ENCODE measurements around the gene GATD1. TPM values are rescaled to one million over a fixed set of nuclear protein-coding genes. Genes with fewer than 3 reads are reported as not detected.

Gene GATD1
- total and polyA plus RNA-seq, 10 of the 15 experiments (the other 5 are each of a cell fraction or from before 2014, with no cell fraction given) = 1.2 to 92.6 (median 22.3) TPM

GRCh38 chr11:826227-826621, 48.9 kb upstream of the GATD1 start:
- ATAC-seq = peak; percentile 9
- Histone ChIP-seq H3K27me3 (replicated peaks in 1 of 2; ENCODE audit: control insufficient read depth in 2 of 2, insufficient read depth in 2 of 2, low read length in 1 of 2) (no peaks in the 10 kb centered on the region; a peak in 3 of 4 replicates), H3K9ac (ENCODE audit: control insufficient read depth, insufficient read depth, low read length) (no peak overlapping the region), H3K4me3 (peak overlapping the region; percentile 93), H3K36me3 (ENCODE audit: control insufficient read depth in 2 of 2, insufficient read depth in 2 of 2, low read length in 1 of 2) (no peaks in the 10 kb centered on the region; a peak in 2 of 4 replicates), H3K4me2 (ENCODE audit: control insufficient read depth, insufficient read depth) (peak overlapping the region; percentile 100), H3K79me2 (ENCODE audit: control insufficient read depth, insufficient read depth, low read length) (no peaks in the 10 kb centered on the region), H3K27ac (ENCODE audit: control insufficient read depth, insufficient read depth) (no peak overlapping the region), H2AFZ (ENCODE audit: control insufficient read depth, low read depth, low read length) (no peak overlapping the region), H3K9me3 (replicated peaks; ENCODE audit: control insufficient read depth, insufficient read depth, low read length) (no peaks in the 10 kb centered on the region), H3K4me1 (ENCODE audit: control insufficient read depth, insufficient read depth, low read length) (peaks cover 33% of the 10 kb centered on the region), H4K20me1 (ENCODE audit: control insufficient read depth, insufficient read depth) (no peaks in the 10 kb centered on the region)
- WGBS (ENCODE audit: insufficient coverage, insufficient replicate concordance, low lambda C conversion rate, missing lambda C conversion rate) = 25% methylated on average over 6 of the region's 9 CpGs
- SMC1A ChIA-PET (ENCODE audit: uncharacterized antibody, unreplicated experiment) = interaction anchor here (0.6 kb wide), 1 partner anchor 15 kb away, joined by 3 read pairs; no protein-coding TSS in a partner anchor
- CTCF ChIA-PET = no interaction called here
- DNase-seq (ENCODE audit: low read depth, low spot score) = no peak
- POLR2A ChIA-PET = interaction anchor here (0.7 kb wide), 1 partner anchor 17 kb away, joined by 3 read pairs; no protein-coding TSS in a partner anchor
- in situ Hi-C loops (cut with MboI) (no loop called here), intact Hi-C loops (cut with micrococcal nuclease; ENCODE audit: unreplicated experiment) (no loop called here)
- RAD21 ChIA-PET (ENCODE audit: unreplicated experiment) = no interaction called here
- BruUV-seq (replicated peaks) = no TSS peak
- TF ChIP-seq ZNF24 (IDR thresholded peaks at IDR 0.05) (no peak), CHD4 (IDR thresholded peaks at IDR 0.05) (no peak), IRF3 (IDR thresholded peaks at IDR 0.05) (no peak), TCF3 (IDR thresholded peaks at IDR 0.05; ENCODE audit: borderline replicate concordance, insufficient read depth, low read depth, low read length) (no peak), CEBPZ (IDR thresholded peaks at IDR 0.05; ENCODE audit: low read depth, low read length) (no peak), RB1 (IDR thresholded peaks at IDR 0.05; ENCODE audit: borderline replicate concordance) (no peak), DPF2 (IDR thresholded peaks at IDR 0.05) (no peak), ZBTB11 (CRISPR knock-in tag; IDR thresholded peaks at IDR 0.05) (no peak), JUNB (IDR thresholded peaks at IDR 0.05) (no peak), RELA (IDR thresholded peaks at IDR 0.05; ENCODE audit: borderline replicate concordance, partially characterized antibody) (no peak), CBX5 (IDR thresholded peaks at IDR 0.05; ENCODE audit: low read depth) (no peak), RUNX3 (IDR thresholded peaks at IDR 0.05; ENCODE audit: low read length) (no peak), BMI1 (IDR thresholded peaks at IDR 0.05; ENCODE audit: borderline replicate concordance) (no peak), HDGF (IDR thresholded peaks at IDR 0.05) (no peak), CHD1 (IDR thresholded peaks at IDR 0.05; ENCODE audit: low read depth, low read length) (no peak), BACH1 (IDR thresholded peaks at IDR 0.05; ENCODE audit: borderline replicate concordance) (no peak), RELB (IDR thresholded peaks at IDR 0.05; ENCODE audit: low read depth) (no peak)
- FAIRE-seq = no peak

Measured in GM12878 (cell line).